Gastroesophageal sphincter (tissue), 4 donors: ENCODE results near the gene NINL. TPM values are rescaled to one million over a fixed set of nuclear protein-coding genes. Genes with fewer than 3 reads are reported as not detected.
"Not testable (repeated sequence)": the region's sequence is repeated elsewhere in the genome, so short reads cannot be mapped to it uniquely, and the experiment has no call there.

ENCODE experiments used
- ATAC-seq: fragments of 150-250 bp; one replicate; pipeline ENCODE4 v1.9.1; 2016; ENCODE audit warnings: mild to moderate bottlenecking, moderate library complexity
- H3K27ac ChIP-seq, 4 donors: fragments of 200-600 bp; sonication (generic) in 3 of 4; 1 replicate in 3 of 4; 2 replicates in 1 of 4; pipeline ENCODE4 v1.5.1; 2016 to 2019
- H3K27me3 ChIP-seq: fragments of 200-600 bp; sonication (generic); one replicate; pipeline ENCODE4 v1.5.1; 2019
- H3K36me3 ChIP-seq, 2 donors: fragments of 200-600 bp; sonication (generic); one replicate each; pipeline ENCODE4 v1.5.1; 2019; ENCODE audit warnings: control low read depth in 1 of 2
- H3K4me1 ChIP-seq, 3 donors: fragments of 200-600 bp; sonication (generic); 1 replicate in 2 of 3; 2 replicates in 1 of 3; pipeline ENCODE4 v1.5.1; 2016 to 2019; ENCODE audit warnings: control low read depth in 2 of 3
- H3K4me3 ChIP-seq, 2 donors: fragments of 200-600 bp; sonication (generic); one replicate each; pipeline ENCODE4 v1.5.1; 2019; ENCODE audit warnings: mild to moderate bottlenecking in 1 of 2, moderate library complexity in 1 of 2
- H3K9me3 ChIP-seq, 3 donors: fragments of 200-600 bp; sonication (generic); one replicate each; pipeline ENCODE4 v1.5.1; 2017 to 2019; ENCODE audit warnings: control low read depth in 2 of 3
- CTCF ChIP-seq, 4 experiments: fragments of 200-600 bp in 2 of 4; fragments of 450-650 bp in 2 of 4; sonication (generic) in 1 of 4; IDR thresholded peaks; one replicate each; pipeline ENCODE4 v1.5.1; 2017 to 2019; ENCODE audit warnings: antibody characterized with exemption in 4 of 4, mild to moderate bottlenecking in 2 of 4, moderate library complexity in 2 of 4
- EP300 ChIP-seq: sonication (generic); formaldehyde crosslinking; IDR thresholded peaks from one replicate; pipeline ENCODE4 v1.6.1; 2017; ENCODE audit warnings: antibody characterized with exemption, mild to moderate bottlenecking
- POLR2A ChIP-seq, 2 donors: fragments of 450-650 bp; IDR thresholded peaks; one replicate each; pipeline ENCODE4 v1.6.1; 2017; ENCODE audit warnings: antibody characterized with exemption in 2 of 2, mild to moderate bottlenecking in 2 of 2, moderate library complexity in 1 of 2
- POLR2AphosphoS5 ChIP-seq: sonication (generic); formaldehyde crosslinking; IDR thresholded peaks from one replicate; pipeline ENCODE4 v1.6.1; 2017; ENCODE audit warnings: antibody characterized with exemption
- WGBS, 2 donors: methylation state at CpG; one replicate each; pipeline ENCODE4 v1.1.5; 2018; ENCODE audit warnings: low coverage in 1 of 2; 5-methylcytosine and 5-hydroxymethylcytosine counted together
- total RNA-seq, 4 donors: library from RNA; depleted of rRNA; stranded (reverse); fragments of >200 nt; gene quantifications; one replicate each; pipeline ENCODE4 v1.1.0, GENCODE V29; 2016

NINL gene
- total RNA-seq, 4 donors from 2014 or later, result 4.2 to 7.5 (median 5.8) TPM

- WGBS, 2 donors, result 76 to 88% methylated on average over 1 to 4 of the region's 5 CpGs
- ATAC-seq, result no peak
- H3K27me3 ChIP-seq, result no peaks in the 10 kb centered on the region
Measured at GRCh38 chr20:25587536-25587935, 2.2 kb upstream of the NINL start.

GRCh38 chr20:25586877-25587276, 1.5 kb upstream of the NINL start:
- Histone ChIP-seq H3K4me3 (no peak overlapping the region), H3K4me1 (peaks cover 0 to 21% (median 5%) of the 10 kb centered on the region in 3 donors), H3K27ac (no peak overlapping the region), H3K27me3 (no peaks in the 10 kb centered on the region), H3K9me3 (no peaks in the 10 kb centered on the region), H3K36me3 (no peaks in the 10 kb centered on the region)
- TF ChIP-seq EP300, result no peak
- no peak for TF ChIP-seq CTCF (IDR thresholded peaks at IDR 0.05)
- no peak for TF ChIP-seq POLR2A (IDR thresholded peaks at IDR 0.05)
- no peak for TF ChIP-seq POLR2AphosphoS5
- WGBS, 2 donors, result 78 to 80% methylated on average over 6 to 11 of the region's 11 CpGs
- ATAC-seq, result no peak

More at GRCh38 chr20:25587536-25587935, 2.2 kb upstream of the NINL start:
- Histone ChIP-seq H3K4me1 (peaks cover 0 to 21% (median 5%) of the 10 kb centered on the region in 3 donors), H3K36me3 (no peaks in the 10 kb centered on the region), H3K27ac (no peak overlapping the region), H3K4me3 (no peak overlapping the region), H3K9me3 (no peaks in the 10 kb centered on the region)
- no peak for TF ChIP-seq POLR2A (IDR thresholded peaks at IDR 0.05)
- no peak for TF ChIP-seq EP300
- TF ChIP-seq CTCF (IDR thresholded peaks at IDR 0.05), result no peak

- H3K27me3 ChIP-seq, ATAC-seq, H3K9me3 ChIP-seq, H3K4me3 ChIP-seq, H3K27ac ChIP-seq, H3K36me3 ChIP-seq: not testable (repeated sequence)
- WGBS, 2 donors, result 75 to 83% methylated on average over 4 to 6 of the region's 7 CpGs
- peaks cover 0 to 21% (median 5%) of the 10 kb centered on the region in 3 donors for H3K4me1 ChIP-seq
Measured at GRCh38 chr20:25583607-25584006, 1.7 kb downstream of the NINL start.

GRCh38 chr20:25580711-25581110, 4.6 kb downstream of the NINL start:
- TF ChIP-seq EP300, result no peak
- TF ChIP-seq POLR2AphosphoS5, result no peak
- no peak for TF ChIP-seq POLR2A (IDR thresholded peaks at IDR 0.05)
- no peak for TF ChIP-seq CTCF (IDR thresholded peaks at IDR 0.05)
- Histone ChIP-seq H3K4me3 (no peak overlapping the region), H3K27me3 (no peaks in the 10 kb centered on the region), H3K27ac (no peak overlapping the region), H3K4me1 (peaks cover 0 to 19% (median 5%) of the 10 kb centered on the region in 3 donors), H3K36me3 (peaks cover 0 to 3% of the 10 kb centered on the region in 2 donors), H3K9me3 (no peaks in the 10 kb centered on the region)
- 62% methylated on average over 4 of the region's 4 CpGs; no CpG with 5 or more reads in 1 of the 2 donors for WGBS, 2 donors
- no peak for ATAC-seq

GRCh38 chr20:25579081-25579770, 6.1 kb downstream of the NINL start:
- Histone ChIP-seq H3K9me3 (no peaks in the 10 kb centered on the region), H3K4me3 (no peak overlapping the region), H3K4me1 (peaks cover 0 to 4% (median 0%) of the 10 kb centered on the region in 3 donors), H3K27me3 (no peaks in the 10 kb centered on the region), H3K36me3 (peaks cover 0 to 3% of the 10 kb centered on the region in 2 donors), H3K27ac (no peak overlapping the region)
- no peak for ATAC-seq
- 33 to 66% methylated on average over 1 to 11 of the region's 11 CpGs for WGBS, 2 donors
- no peak for TF ChIP-seq CTCF (IDR thresholded peaks at IDR 0.05)
- no peak for TF ChIP-seq POLR2AphosphoS5
- no peak for TF ChIP-seq POLR2A (IDR thresholded peaks at IDR 0.05)
- TF ChIP-seq EP300, result no peak
